ENCODE data around the gene SYT5. TPM values are rescaled to one million over a fixed set of nuclear protein-coding genes. Genes with fewer than 3 reads are reported as not detected.
A peak's percentile ranks its signal among the peaks of the same experiment; 100 is the strongest.

The SYT5 gene
- total and polyA plus RNA-seq, 10 of the 15 experiments (the other 5 are each of a cell fraction or from before 2014, with no cell fraction given): 0.04 to 0.79 (median 0.26) TPM; not detected in 7

DNA sequence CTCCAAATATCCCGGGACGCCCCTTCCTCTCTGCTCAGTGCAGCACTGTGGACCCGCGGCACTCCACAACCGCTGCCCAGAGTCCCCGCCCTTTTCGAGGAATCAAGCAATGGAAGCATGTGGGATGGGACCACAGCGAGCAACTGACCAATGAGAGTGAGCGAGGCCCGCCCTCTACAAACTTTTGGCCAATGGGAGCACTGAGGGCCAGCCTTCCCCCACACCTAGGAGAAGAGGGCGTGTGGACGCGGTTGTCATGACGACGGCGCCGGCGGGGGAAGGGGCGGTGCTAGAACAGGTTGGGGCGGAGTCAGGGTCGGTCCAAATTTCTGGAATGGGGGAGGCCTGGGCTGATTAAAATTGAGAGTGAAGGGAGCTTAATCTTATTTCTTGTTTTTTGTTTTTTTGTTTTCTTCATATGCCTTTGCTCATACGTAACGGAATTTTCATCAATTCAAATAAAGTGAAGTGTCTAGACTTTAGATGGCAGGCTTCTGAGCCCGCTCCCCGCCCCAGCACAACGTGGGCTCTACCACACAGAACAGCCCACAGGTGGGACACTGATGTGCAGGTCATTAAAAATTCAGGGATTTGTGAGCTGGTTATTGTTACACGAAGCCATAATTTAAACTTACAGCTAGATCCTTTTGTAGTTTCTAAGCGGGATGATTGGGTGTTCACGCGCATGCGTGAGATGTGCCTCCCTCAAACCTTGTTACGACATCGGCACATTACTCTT lies 13.4 kb downstream of the SYT5 start, which contains the start of gene DNAAF3 (continued):
- TF ChIP-seq, protein P1, sequence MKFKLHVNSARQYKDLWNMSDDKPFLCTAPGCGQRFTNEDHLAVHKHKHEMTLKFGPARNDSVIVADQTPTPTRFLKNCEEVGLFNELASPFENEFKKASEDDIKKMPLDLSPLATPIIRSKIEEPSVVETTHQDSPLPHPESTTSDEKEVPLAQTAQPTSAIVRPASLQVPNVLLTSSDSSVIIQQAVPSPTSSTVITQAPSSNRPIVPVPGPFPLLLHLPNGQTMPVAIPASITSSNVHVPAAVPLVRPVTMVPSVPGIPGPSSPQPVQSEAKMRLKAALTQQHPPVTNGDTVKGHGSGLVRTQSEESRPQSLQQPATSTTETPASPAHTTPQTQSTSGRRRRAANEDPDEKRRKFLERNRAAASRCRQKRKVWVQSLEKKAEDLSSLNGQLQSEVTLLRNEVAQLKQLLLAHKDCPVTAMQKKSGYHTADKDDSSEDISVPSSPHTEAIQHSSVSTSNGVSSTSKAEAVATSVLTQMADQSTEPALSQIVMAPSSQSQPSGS (IDR thresholded peaks at IDR 0.05; ENCODE audit: low read length): no peak
- TF ChIP-seq MYB (IDR thresholded peaks at IDR 0.05; ENCODE audit: borderline replicate concordance, low read depth, low read length): no peak
- no peak for TF ChIP-seq CBX3 (IDR thresholded peaks at IDR 0.05; ENCODE audit: borderline replicate concordance, low read depth)
- TF ChIP-seq, protein P2, sequence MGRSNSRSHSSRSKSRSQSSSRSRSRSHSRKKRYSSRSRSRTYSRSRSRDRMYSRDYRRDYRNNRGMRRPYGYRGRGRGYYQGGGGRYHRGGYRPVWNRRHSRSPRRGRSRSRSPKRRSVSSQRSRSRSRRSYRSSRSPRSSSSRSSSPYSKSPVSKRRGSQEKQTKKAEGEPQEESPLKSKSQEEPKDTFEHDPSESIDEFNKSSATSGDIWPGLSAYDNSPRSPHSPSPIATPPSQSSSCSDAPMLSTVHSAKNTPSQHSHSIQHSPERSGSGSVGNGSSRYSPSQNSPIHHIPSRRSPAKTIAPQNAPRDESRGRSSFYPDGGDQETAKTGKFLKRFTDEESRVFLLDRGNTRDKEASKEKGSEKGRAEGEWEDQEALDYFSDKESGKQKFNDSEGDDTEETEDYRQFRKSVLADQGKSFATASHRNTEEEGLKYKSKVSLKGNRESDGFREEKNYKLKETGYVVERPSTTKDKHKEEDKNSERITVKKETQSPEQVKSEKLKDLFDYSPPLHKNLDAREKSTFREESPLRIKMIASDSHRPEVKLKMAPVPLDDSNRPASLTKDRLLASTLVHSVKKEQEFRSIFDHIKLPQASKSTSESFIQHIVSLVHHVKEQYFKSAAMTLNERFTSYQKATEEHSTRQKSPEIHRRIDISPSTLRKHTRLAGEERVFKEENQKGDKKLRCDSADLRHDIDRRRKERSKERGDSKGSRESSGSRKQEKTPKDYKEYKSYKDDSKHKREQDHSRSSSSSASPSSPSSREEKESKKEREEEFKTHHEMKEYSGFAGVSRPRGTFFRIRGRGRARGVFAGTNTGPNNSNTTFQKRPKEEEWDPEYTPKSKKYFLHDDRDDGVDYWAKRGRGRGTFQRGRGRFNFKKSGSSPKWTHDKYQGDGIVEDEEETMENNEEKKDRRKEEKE (IDR thresholded peaks at IDR 0.05): peak; percentile 80
- TF ChIP-seq ZNF592 (IDR thresholded peaks at IDR 0.05): no peak
- no peak for TF ChIP-seq TBL1XR1 (IDR thresholded peaks at IDR 0.05; ENCODE audit: low read depth, low read length)
- TF ChIP-seq BMI1 (IDR thresholded peaks at IDR 0.05; ENCODE audit: borderline replicate concordance): peak; percentile 97
- no peak for TF ChIP-seq SUPT20H (IDR thresholded peaks at IDR 0.05; ENCODE audit: borderline replicate concordance, control insufficient read depth, low read depth, low read length)
- no peak for TF ChIP-seq SMC3 (IDR thresholded peaks at IDR 0.05; ENCODE audit: borderline replicate concordance, low read length)
- TF ChIP-seq, protein P3, sequence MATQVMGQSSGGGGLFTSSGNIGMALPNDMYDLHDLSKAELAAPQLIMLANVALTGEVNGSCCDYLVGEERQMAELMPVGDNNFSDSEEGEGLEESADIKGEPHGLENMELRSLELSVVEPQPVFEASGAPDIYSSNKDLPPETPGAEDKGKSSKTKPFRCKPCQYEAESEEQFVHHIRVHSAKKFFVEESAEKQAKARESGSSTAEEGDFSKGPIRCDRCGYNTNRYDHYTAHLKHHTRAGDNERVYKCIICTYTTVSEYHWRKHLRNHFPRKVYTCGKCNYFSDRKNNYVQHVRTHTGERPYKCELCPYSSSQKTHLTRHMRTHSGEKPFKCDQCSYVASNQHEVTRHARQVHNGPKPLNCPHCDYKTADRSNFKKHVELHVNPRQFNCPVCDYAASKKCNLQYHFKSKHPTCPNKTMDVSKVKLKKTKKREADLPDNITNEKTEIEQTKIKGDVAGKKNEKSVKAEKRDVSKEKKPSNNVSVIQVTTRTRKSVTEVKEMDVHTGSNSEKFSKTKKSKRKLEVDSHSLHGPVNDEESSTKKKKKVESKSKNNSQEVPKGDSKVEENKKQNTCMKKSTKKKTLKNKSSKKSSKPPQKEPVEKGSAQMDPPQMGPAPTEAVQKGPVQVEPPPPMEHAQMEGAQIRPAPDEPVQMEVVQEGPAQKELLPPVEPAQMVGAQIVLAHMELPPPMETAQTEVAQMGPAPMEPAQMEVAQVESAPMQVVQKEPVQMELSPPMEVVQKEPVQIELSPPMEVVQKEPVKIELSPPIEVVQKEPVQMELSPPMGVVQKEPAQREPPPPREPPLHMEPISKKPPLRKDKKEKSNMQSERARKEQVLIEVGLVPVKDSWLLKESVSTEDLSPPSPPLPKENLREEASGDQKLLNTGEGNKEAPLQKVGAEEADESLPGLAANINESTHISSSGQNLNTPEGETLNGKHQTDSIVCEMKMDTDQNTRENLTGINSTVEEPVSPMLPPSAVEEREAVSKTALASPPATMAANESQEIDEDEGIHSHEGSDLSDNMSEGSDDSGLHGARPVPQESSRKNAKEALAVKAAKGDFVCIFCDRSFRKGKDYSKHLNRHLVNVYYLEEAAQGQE (IDR thresholded peaks at IDR 0.05; ENCODE audit: low read depth, low read length): no peak
- no peak for TF ChIP-seq CEBPB (IDR thresholded peaks at IDR 0.05; ENCODE audit: borderline replicate concordance in 1 of 2, low read depth in 2 of 2, low read length in 2 of 2)
- TF ChIP-seq RB1 (IDR thresholded peaks at IDR 0.05; ENCODE audit: borderline replicate concordance): no peak
- TF ChIP-seq MEF2A (IDR thresholded peaks at IDR 0.05; ENCODE audit: insufficient read depth, low read depth, low read length): no peak
- no peak for TF ChIP-seq HSF1 (IDR thresholded peaks at IDR 0.05; ENCODE audit: low read depth, low read length)
